Activated T-cell treated with anti-CD3 and anti-CD28 coated beads, Interleukin-2, amount 50 U/mL, for 24 hours (primary cell): ENCODE measurements around the gene ZBTB48.

Source experiments
- DNase-seq: peaks from one replicate; pipeline ENCODE4 v3.0.0-alpha.2; 2020
- H3K27ac Mint-ChIP-seq: 2 replicates; pipeline ENCODE4 v1.8.0; 2020; ENCODE audit warnings: mild to moderate bottlenecking, mixed read lengths
- H3K27me3 Mint-ChIP-seq: 2 replicates; pipeline ENCODE4 v1.8.0; 2020; ENCODE audit warnings: mixed read lengths
- H3K36me3 Mint-ChIP-seq: 2 replicates; pipeline ENCODE4 v1.8.0; 2020; ENCODE audit warnings: low read depth, mixed read lengths
- H3K4me1 Mint-ChIP-seq: 2 replicates; pipeline ENCODE4 v1.8.0; 2020; ENCODE audit warnings: low read depth, mixed read lengths
- H3K4me3 Mint-ChIP-seq: 2 replicates; pipeline ENCODE4 v1.8.0; 2020; ENCODE audit warnings: mild to moderate bottlenecking, moderate library complexity, mixed read lengths
- H3K9me3 Mint-ChIP-seq: 2 replicates; pipeline ENCODE4 v1.8.0; 2020; ENCODE audit warnings: mixed read lengths

The ZBTB48 gene

DNA sequence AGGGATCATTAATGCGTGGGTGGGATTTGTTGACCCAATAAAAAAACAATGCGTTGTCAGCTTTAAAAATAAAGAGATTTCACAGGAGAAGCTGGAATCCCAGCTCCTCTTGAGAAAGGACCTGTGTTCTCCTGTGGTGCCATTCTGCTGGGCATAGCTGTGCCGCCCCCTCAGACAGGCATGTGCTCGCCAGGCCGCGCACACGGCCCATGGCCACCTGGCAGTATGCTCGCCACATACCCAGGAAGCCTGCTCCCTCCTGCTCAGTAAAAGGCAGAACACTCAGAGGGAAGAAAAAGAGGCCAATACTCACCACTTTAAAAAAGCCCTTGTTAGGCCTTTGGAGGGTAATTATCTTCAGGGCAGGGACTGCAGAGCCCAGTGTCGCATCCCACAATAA, 58.0 kb downstream of the ZBTB48 start:
- no peak for DNase-seq
- H3K9me3 Mint-ChIP-seq, result no peaks in the 10 kb centered on the region
- H3K27me3 Mint-ChIP-seq, result no peaks in the 10 kb centered on the region
- no peak overlapping the region for H3K27ac Mint-ChIP-seq
- peaks cover 96% of the 10 kb centered on the region for H3K36me3 Mint-ChIP-seq
- H3K4me3 Mint-ChIP-seq, result no peak overlapping the region
- H3K4me1 Mint-ChIP-seq, result no peaks in the 10 kb centered on the region

DNA sequence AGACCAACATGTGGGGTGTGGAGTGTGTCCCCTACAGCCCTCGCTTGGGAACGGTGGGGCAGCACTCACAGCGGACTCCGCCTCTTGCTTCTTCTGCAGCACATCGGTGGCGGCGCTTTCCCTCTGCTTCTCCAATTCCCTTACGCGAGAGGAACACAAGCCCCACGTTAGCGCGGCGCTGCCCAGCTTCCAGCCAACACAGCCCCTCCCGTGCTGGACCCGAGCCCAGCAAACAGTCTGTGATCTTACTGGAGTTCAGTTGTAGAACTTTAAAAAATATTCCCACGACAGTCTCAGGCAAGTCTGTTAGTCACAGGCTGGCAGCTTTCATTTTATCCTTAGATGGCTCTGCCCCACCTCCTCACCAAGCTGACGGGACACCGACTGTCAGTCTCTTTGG, 58.4 kb downstream of the ZBTB48 start:
- H3K4me1 Mint-ChIP-seq, result no peaks in the 10 kb centered on the region
- no peak overlapping the region for H3K27ac Mint-ChIP-seq
- H3K27me3 Mint-ChIP-seq, result no peaks in the 10 kb centered on the region
- DNase-seq, result no peak
- no peak overlapping the region for H3K4me3 Mint-ChIP-seq
- peaks cover 96% of the 10 kb centered on the region for H3K36me3 Mint-ChIP-seq
- no peaks in the 10 kb centered on the region for H3K9me3 Mint-ChIP-seq
